ENCODE results near the gene LIN7B. TPM values are rescaled to one million over a fixed set of nuclear protein-coding genes. Genes with fewer than 3 reads are reported as not detected.

The LIN7B gene
- polyA plus RNA-seq, 3 donors, result 6.8 to 8.7 (median 8.4) TPM

DNA sequence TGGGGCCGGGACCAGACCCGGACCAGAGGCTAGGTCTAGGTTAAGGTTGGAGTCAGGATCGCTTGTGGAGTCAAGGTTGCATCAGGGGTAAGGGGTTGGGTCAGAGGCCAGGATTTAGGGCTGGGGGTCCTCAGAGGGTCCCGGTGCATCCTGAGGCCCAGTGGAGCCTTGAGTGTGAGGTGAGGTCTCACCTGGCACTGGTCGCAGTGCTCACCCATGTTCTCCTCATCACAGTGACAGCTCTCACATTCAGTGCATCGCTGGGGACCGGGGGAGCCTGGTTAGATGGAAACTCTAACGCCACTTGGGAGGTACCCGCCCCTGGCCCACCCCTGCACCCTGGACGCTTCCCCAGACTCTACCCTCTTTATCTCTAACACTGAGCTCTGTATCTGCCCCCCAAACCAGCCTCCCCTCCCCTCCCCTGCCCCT lies 38.0 kb downstream of the LIN7B start:
- DNase-seq (ENCODE audit: extremely low read depth in 1 of 11, low read depth in 9 of 11, low spot score in 4 of 11), result no peak

DNA sequence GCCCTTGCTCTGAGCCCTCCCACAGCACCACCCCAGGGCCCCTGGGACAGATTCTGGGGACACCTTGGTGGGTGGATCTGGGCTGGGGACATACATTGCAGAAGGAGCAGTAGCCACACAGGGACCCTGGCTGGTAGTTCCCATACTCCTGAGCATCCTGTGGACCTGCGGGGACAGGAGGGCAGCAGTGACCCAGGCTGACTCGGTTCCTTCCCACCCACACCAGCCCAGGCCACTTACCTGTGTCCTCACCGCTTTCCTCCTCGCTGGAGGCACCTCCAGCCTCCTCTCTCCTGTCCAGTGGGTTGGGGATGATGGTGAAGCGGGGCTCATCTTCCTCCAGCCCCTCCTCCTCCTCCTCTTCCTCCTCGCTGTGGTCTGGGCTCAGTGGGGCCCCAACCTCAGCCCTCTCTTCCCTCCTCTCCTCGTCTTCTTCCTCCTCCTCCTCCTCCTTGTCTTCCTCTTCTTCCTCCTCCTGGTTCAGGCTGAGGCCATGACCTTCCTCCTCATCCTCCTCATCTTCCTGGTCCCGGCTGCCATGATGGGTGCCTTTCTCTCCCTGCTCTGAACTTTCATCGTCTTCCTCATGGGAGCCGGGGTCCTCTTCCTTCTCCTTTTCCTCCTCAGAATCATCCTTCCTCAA lies 39.1 kb downstream of the LIN7B start:
- DNase-seq (ENCODE audit: extremely low read depth in 1 of 11, low read depth in 9 of 11, low spot score in 4 of 11), result no peak

DNA sequence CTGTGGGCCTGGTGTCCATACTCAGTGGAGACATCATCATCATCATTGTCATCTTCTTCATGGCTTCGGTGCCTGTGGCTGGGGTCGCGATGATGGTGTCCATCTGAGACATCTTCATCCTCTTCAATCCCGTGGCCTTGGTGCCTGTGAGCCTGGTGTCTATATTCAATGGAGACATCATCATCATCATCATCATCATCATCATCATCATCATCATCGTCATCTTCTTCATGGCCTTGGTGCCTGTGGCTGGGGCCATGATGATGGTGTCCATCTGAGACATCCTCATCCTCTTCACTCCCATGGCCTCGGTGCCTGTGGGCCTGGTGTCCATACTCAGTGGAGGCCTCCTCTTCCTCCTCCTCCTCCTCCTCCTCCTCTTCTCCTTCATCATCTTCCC lies 40.1 kb downstream of the LIN7B start:
- no peak for DNase-seq (ENCODE audit: extremely low read depth in 1 of 11, low read depth in 9 of 11, low spot score in 4 of 11)

DNA sequence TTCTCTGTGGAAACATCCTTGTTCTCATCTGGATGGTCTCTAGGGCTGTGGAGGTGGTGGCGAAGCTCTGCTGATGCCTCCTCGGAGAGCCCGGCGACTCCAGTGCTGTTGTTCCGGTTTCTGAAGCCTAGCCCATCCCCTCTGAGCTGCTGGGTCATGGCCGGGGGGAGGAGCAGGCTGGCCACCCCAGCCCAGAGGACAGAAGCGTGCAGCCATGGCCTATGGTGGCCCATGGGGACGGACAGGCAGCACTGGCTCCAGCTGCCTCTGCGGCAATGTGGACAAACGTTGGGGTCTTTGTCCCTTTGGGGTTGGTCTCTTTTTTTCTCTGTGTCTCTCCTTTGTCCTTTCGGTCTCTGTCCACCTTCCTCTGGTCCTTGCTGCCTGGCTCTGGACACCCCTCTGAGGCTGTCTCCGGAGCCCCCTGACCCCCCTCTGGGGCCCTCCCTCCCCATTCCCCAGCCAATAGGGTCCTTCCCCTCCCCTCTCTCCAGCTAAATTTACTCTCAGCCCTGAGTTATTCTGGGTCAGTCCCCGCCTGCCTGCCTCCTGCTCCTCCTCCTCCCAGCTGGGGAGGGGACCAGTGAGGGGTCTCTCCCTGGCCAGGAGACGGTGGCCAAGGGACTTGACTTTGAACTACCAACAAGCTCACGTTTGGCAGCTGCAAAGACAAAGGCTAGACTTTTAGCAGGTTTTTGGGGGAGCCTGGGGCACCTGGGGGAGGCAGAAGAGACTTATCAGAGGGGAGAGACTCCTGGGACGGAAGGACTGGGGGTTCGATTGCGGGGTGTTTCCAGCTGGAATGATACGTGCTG lies 41.0 kb downstream of the LIN7B start, which contains the start of gene HRC:
Gene HRC, minus strand, starts transcription at position 392 of the 815 bp plus-strand sequence. Its CDS starts 159 bp downstream, at position 233.
- peak in 2 of 11 donors; percentile 64 to 71 for DNase-seq (ENCODE audit: extremely low read depth in 1 of 11, low read depth in 9 of 11, low spot score in 4 of 11)

DNA sequence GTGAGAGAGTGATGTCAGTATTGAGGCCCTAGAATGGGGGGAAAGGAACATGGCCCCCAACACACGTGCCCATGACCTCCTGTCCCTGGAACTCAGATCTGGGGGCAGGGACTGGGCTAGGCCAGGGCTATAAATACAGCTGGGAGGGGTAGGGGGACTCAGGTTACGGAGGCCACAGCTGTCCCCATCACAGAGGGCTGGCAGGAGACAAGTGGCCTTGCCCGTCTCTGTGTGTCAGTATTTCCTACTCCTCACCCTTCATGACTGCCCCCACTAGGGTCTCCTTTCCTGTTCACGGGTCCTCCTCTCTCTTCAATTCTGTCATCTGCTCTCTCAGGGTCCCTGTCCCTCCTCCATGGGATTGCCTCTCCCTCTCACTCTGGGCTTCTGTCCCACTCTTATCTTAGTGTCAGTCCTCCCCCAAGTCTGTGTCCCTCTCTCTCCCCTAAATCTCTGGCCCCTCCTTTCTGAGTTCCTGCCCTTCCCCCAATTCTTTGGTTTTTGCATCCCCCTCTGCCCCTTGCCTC lies 41.7 kb downstream of the LIN7B start:
- DNase-seq (ENCODE audit: extremely low read depth in 1 of 11, low read depth in 9 of 11, low spot score in 4 of 11), result no peak

DNA sequence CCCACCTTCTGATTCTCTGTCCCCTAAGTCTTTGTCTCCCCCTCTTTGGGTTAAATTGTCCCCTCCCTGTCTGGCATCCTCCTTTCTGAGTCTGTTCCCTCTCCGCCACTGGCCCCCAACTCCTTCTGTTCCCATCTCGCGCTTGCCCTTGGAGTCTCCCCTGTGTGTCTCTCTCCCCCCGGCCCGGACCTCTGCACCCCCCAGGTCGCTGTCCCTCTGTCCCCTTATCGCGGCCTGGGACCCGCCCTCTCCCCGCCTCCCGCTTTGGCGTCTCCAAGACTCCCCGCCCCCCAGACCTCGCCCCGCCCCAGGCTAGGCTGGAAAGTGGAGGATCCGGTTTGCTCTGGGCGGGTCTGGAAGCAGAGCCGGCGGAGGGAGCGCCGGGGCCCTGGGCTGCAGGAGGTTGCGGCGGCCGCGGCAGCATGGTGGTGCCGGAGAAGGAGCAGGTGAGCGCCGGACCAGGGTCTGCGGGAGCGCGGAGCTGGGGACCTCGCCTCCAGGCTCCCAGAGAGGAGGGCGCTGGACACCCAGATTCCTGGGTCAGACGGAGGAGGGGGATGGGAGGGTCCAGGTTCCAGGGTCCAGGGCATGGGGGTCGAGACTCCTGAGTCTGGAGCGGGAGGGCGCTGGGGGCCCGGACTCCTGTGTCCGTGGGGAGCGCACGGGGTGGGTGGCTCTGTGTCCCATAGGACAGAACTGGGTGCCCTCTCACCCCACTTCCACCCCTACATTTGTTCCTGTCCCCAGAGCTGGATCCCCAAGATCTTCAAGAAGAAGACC lies 43.5 kb downstream of the LIN7B start, which contains the start of gene TRPM4:
Gene TRPM4, plus strand, starts transcription at position 348 of the 780 bp plus-strand sequence. Its CDS starts 75 bp downstream, at position 423.
- peak in 8 of 11 donors; percentile 86 to 94 (median 88) for DNase-seq (ENCODE audit: extremely low read depth in 1 of 11, low read depth in 9 of 11, low spot score in 4 of 11)

DNA sequence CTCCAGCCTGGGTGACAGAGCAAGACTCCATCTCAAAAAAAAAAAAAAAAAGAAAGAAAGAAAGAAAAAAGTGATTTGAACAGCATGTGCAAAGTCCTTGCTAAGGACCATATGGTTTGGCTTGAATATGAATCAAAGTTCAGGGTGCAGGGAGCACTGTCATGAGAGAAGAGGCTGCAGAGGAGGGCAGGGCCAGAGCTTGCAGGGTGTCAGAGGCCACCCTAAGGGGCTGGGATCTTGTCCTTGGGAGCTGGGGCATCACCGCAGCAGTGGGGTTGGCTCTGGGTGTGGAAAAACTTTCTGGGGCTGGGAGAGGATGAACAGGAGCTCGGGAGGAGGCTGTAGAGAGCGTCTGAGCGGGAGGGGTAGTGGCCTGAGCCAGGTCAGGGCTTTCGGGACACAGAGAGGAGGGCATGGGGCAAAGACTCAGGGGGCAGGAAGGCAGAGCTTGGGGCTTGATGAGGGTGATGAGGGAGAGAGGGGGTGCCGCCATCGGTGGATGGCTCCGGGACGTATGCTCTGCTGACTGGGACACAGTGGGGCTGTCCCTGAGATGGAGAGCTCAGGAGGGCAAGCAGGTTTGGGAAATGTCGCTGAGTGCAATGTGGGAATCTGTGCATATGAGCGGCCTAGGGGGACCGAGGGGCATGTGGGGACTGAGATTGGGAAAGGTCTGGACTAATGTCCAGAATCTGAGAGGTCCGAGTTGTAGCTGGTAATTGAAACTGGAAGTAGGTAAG lies 46.5 kb downstream of the LIN7B start:
- DNase-seq (ENCODE audit: extremely low read depth in 1 of 11, low read depth in 9 of 11, low spot score in 4 of 11), result no peak

DNA sequence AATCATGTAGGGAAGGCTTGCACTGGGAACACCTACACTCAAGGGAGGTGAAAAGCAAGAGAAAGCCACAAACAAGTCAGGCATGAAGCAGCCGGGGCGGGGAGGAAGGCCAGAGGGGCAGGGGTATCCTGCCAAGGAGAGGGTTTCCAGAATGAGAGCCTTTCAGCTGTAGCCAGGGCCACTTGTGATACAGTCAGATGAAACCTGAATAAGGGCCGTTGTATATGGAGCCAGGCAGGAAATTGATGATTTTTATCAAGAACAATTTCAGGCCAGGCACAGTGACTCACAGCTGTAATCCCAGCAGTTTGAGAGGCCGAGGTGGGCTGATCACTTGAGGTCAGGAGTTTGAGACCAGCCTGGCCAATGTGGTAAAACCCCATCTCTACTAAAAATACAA lies 47.8 kb downstream of the LIN7B start:
- DNase-seq (ENCODE audit: extremely low read depth in 1 of 11, low read depth in 9 of 11, low spot score in 4 of 11), result no peak

DNA sequence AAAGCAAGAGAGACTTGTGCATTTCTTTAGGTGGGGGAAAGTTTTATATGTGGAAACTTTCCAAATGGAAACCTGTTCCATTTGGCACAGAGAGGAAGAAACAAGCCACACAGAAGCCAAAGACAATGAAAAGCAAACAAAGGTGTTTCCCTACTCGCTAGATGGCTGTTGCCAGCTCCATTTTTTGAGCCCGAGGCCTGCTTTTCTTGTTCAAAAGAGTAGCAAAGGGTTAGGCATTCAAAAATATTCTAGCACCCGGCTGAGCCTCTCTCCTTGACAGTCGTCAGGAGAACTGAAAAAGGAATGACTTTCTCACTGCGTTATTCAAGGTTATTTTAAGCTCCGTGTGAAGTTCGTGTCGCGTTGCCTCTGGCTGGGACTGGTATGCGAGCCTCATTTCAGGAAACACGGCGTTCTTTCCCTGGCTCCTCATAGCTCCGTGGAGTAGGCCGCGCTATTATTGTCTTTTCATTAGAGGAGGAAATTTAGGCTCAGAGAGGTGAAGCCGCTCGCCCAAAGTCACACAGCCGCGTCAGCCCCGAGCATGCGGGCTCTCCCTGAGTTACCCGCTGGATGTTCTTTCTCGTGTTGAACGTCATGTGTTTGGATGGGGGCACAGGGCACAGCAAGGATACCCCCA lies 51.1 kb downstream of the LIN7B start:
- no peak for DNase-seq (ENCODE audit: extremely low read depth in 1 of 11, low read depth in 9 of 11, low spot score in 4 of 11)

DNA sequence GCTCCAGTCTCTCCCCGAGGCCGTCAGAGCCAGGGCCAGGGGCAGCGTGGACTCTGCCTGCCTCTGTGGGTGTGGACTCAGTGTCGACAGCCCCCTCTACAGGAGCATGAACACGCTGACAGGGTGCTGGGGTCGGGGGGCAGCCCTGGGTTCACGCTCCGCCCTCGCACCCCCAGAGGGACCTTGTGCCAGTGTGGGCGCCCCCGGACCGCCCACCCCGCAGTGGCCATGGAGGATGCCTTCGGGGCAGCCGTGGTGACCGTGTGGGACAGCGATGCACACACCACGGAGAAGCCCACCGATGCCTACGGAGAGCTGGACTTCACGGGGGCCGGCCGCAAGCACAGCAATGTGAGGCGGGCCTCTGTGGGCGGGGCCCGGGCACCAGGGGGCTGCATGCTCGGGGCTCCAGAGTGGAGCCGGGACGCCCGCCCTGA lies 51.7 kb downstream of the LIN7B start:
- DNase-seq (ENCODE audit: extremely low read depth in 1 of 11, low read depth in 9 of 11, low spot score in 4 of 11), result no peak

DNA sequence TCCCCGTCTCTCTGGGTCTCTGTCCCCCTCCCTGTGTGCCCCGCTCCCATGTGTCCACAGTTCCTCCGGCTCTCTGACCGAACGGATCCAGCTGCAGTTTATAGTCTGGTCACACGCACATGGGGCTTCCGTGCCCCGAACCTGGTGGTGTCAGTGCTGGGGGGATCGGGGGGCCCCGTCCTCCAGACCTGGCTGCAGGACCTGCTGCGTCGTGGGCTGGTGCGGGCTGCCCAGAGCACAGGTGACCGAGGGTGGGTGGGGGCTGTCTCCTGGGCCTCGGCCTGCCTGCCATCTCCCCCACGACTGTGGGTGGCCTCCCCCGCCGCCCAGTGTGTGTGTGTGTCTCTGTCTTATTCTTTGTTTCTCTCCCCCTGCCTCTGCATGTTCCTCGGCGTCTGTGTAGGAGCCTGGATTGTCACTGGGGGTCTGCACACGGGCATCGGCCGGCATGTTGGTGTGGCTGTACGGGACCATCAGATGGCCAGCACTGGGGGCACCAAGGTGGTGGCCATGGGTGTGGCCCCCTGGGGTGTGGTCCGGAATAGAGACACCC lies 53.8 kb downstream of the LIN7B start:
- no peak for DNase-seq (ENCODE audit: extremely low read depth in 1 of 11, low read depth in 9 of 11, low spot score in 4 of 11)

Other genes with a start within 250 kb of the LIN7B start
- gene PLEKHA4, start 245.8 kb upstream of the LIN7B start, polyA plus RNA-seq (ENCODE audit: insufficient read length in 3 of 3), result 10 to 100 TPM; 20.6 to 29.6 (median 27.9) TPM
- gene PPP1R15A, start 241.9 kb upstream of the LIN7B start, polyA plus RNA-seq (ENCODE audit: insufficient read length in 3 of 3), result 10 to 100 TPM; 35.1 to 45.2 (median 37.3) TPM
- 1 to 10 TPM in 2 of 3 donors, under 1 TPM in 1; 0.67 to 1.4 (median 1.3) TPM for gene TULP2, start 215.6 kb upstream of the LIN7B start, polyA plus RNA-seq (ENCODE audit: insufficient read length in 3 of 3)
- 100 to 1,000 TPM; 231 to 319 (median 307) TPM for gene NUCB1, start 214.1 kb upstream of the LIN7B start, polyA plus RNA-seq (ENCODE audit: insufficient read length in 3 of 3)
- gene DHDH, start 180.7 kb upstream of the LIN7B start, polyA plus RNA-seq (ENCODE audit: insufficient read length in 3 of 3), result 10 to 100 TPM in 1 of 3 donors, 1 to 10 TPM in 2; 6.5 to 10.7 (median 7.0) TPM
- gene BAX, start 159.5 kb upstream of the LIN7B start, polyA plus RNA-seq (ENCODE audit: insufficient read length in 3 of 3), result 10 to 100 TPM; 64.7 to 84.6 (median 73.4) TPM
- 1,000 to 10,000 TPM; 2,184 to 2,822 (median 2,594) TPM for gene FTL, start 149.1 kb upstream of the LIN7B start, polyA plus RNA-seq (ENCODE audit: insufficient read length in 3 of 3)
- 10 to 100 TPM; 40.6 to 55.4 (median 40.7) TPM for gene GYS1, start 121.1 kb upstream of the LIN7B start, polyA plus RNA-seq (ENCODE audit: insufficient read length in 3 of 3)
- 100 to 1,000 TPM in 1 of 3 donors, 10 to 100 TPM in 2; 77.9 to 106 (median 88.7) TPM for gene RUVBL2, start 120.5 kb upstream of the LIN7B start, polyA plus RNA-seq (ENCODE audit: insufficient read length in 3 of 3)
- gene LHB, start 97.3 kb upstream of the LIN7B start, polyA plus RNA-seq (ENCODE audit: insufficient read length in 3 of 3), result under 1 TPM in 1 of 3 donors, not detected in 2; 0.29 TPM
- gene CGB3, start 90.0 kb upstream of the LIN7B start, polyA plus RNA-seq (ENCODE audit: insufficient read length in 3 of 3), result not detected
- not detected for gene CGB2, start 82.5 kb upstream of the LIN7B start, polyA plus RNA-seq (ENCODE audit: insufficient read length in 3 of 3)
- gene CGB1, start 77.5 kb upstream of the LIN7B start, polyA plus RNA-seq (ENCODE audit: insufficient read length in 3 of 3), result not detected
- under 1 TPM in 1 of 3 donors, not detected in 2; 0.34 TPM for gene CGB5, start 70.5 kb upstream of the LIN7B start, polyA plus RNA-seq (ENCODE audit: insufficient read length in 3 of 3)
- gene CGB8, start 65.3 kb upstream of the LIN7B start, polyA plus RNA-seq (ENCODE audit: insufficient read length in 3 of 3), result not detected
- 1 to 10 TPM; 1.2 to 1.6 (median 1.5) TPM for gene CGB7, start 56.6 kb upstream of the LIN7B start, polyA plus RNA-seq (ENCODE audit: insufficient read length in 3 of 3)
- 1 to 10 TPM; 3.4 to 4.3 (median 4.2) TPM for gene NTF4, start 49.6 kb upstream of the LIN7B start, polyA plus RNA-seq (ENCODE audit: insufficient read length in 3 of 3)
- gene KCNA7, start 41.7 kb upstream of the LIN7B start, polyA plus RNA-seq (ENCODE audit: insufficient read length in 3 of 3), result under 1 TPM in 2 of 3 donors, not detected in 1; 0.06 to 0.09 TPM
- gene SNRNP70, start 28.9 kb upstream of the LIN7B start, polyA plus RNA-seq (ENCODE audit: insufficient read length in 3 of 3), result 100 to 1,000 TPM; 299 to 461 (median 336) TPM
- under 1 TPM; 0.62 to 0.99 (median 0.97) TPM for gene C19orf73, start 4.8 kb downstream of the LIN7B start, polyA plus RNA-seq (ENCODE audit: insufficient read length in 3 of 3)
- gene PPFIA3, start 5.2 kb downstream of the LIN7B start, polyA plus RNA-seq (ENCODE audit: insufficient read length in 3 of 3), result 1 to 10 TPM; 4.7 to 8.4 (median 6.1) TPM
- gene HRC, start 41.0 kb downstream of the LIN7B start, polyA plus RNA-seq (ENCODE audit: insufficient read length in 3 of 3), result 10 to 100 TPM; 29.2 to 38.1 (median 36.2) TPM
- 10 to 100 TPM; 29.3 to 51.3 (median 32.8) TPM for gene TRPM4, start 43.4 kb downstream of the LIN7B start, polyA plus RNA-seq (ENCODE audit: insufficient read length in 3 of 3)
- 1 to 10 TPM; 2.5 to 5.3 (median 3.1) TPM for gene SLC6A16, start 210.8 kb downstream of the LIN7B start, polyA plus RNA-seq (ENCODE audit: insufficient read length in 3 of 3)
- gene CD37, start 221.0 kb downstream of the LIN7B start, polyA plus RNA-seq (ENCODE audit: insufficient read length in 3 of 3), result 10 to 100 TPM; 34.0 to 49.0 (median 34.6) TPM
- gene TEAD2, start 248.0 kb downstream of the LIN7B start, polyA plus RNA-seq (ENCODE audit: insufficient read length in 3 of 3), result 100 to 1,000 TPM in 1 of 3 donors, 10 to 100 TPM in 2; 88.2 to 114 (median 93.0) TPM
- 1 to 10 TPM; 4.0 to 6.4 (median 5.1) TPM for gene DKKL1, start 249.5 kb downstream of the LIN7B start, polyA plus RNA-seq (ENCODE audit: insufficient read length in 3 of 3)